Hepatocyte (in vitro differentiated cells): Measurements from ENCODE around the gene SREBF1.

Experiments
- CTCF ChIP-seq: fragments of 200-600 bp; sonication (generic); IDR thresholded peaks from 2 replicates; pipeline ENCODE4 v1.5.1; 2016; ENCODE audit warnings: antibody characterized with exemption, mild to moderate bottlenecking; ENCODE audit not compliant: poor library complexity
- EZH2 ChIP-seq: fragments of 200-600 bp; sonication (generic); IDR thresholded peaks from 2 replicates; pipeline ENCODE4 v1.6.1; 2016; ENCODE audit warnings: antibody characterized with exemption, mild to moderate bottlenecking, borderline replicate concordance

- TF ChIP-seq CTCF (no peak), EZH2 (no peak)
These were observed 19.6 kb upstream of the SREBF1 start for GRCh38 chr17:17856386-17856785.
